H1 (cell line): ENCODE data around the gene CHSY1. TPM values are rescaled to one million over a fixed set of nuclear protein-coding genes. Genes with fewer than 3 reads are reported as not detected.

Experiments
- ATF2 ChIP-seq: IDR thresholded peaks from 2 replicates; pipeline ENCODE4 v1.6.1; 2012; ENCODE audit warnings: low read length, inconsistent platforms
- BACH1 ChIP-seq: IDR thresholded peaks from 2 replicates; pipeline ENCODE4 v1.6.1; 2012; ENCODE audit warnings: low read length, improper control_type of control experiment
- CTCF ChIP-seq, 3 experiments: IDR thresholded peaks; 1 replicate in 2 of 3; 2 replicates in 1 of 3; pipeline versions ENCODE4 v1.5.1 to v1.6.1; 2011; ENCODE audit warnings: low read length in 3 of 3, mild to moderate bottlenecking in 3 of 3, inconsistent platforms in 2 of 3, low read depth in 1 of 3, moderate library complexity in 1 of 3; ENCODE audit not compliant: insufficient read depth in 1 of 3; ENCODE audit errors: control extremely low read depth in 1 of 3
- E2F6 ChIP-seq: IDR thresholded peaks from 2 replicates; pipeline ENCODE4 v1.6.1; 2012; ENCODE audit warnings: inconsistent platforms
- KDM5A ChIP-seq: fragments of 200-600 bp; IDR thresholded peaks from 2 replicates; pipeline ENCODE4 v1.7.1; 2012; ENCODE audit warnings: mild to moderate bottlenecking, low read length, inconsistent platforms, mixed read lengths
- PHF8 ChIP-seq: fragments of 200-600 bp; sonication (generic); conservative IDR thresholded peaks from 2 replicates; pipeline ENCODE4 v1.7.1; 2012; ENCODE audit warnings: low read depth, mild to moderate bottlenecking, inconsistent platforms, low read length, moderate library complexity
- POLR2A ChIP-seq, 2 experiments: IDR thresholded peaks; 1 replicate in 1 of 2; 2 replicates in 1 of 2; pipeline ENCODE4 v1.6.1; 2011; ENCODE audit warnings: low read depth in 2 of 2, low read length in 2 of 2, mild to moderate bottlenecking in 2 of 2; ENCODE audit errors: control extremely low read depth in 1 of 2
- RAD21 ChIP-seq, 2 experiments: IDR thresholded peaks in 1 of 2; conservative IDR thresholded peaks in 1 of 2; 2 replicates each; pipeline ENCODE4 v1.6.1; 2011; ENCODE audit warnings: low read depth in 2 of 2, low read length in 2 of 2, improper control_type of control experiment in 1 of 2, inconsistent platforms in 1 of 2, mild to moderate bottlenecking in 1 of 2, moderate library complexity in 1 of 2
- RBBP5 ChIP-seq: IDR thresholded peaks from 2 replicates; pipeline ENCODE4 v1.7.1; 2012; ENCODE audit warnings: low read depth, mild to moderate bottlenecking, inconsistent platforms, low read length, moderate library complexity, borderline replicate concordance
- RFX5 ChIP-seq: IDR thresholded peaks from 2 replicates; pipeline ENCODE4 v1.6.1; 2011; ENCODE audit warnings: low read depth, low read length, improper control_type of control experiment, borderline replicate concordance
- SIN3A ChIP-seq, 2 experiments: IDR thresholded peaks in 1 of 2; conservative IDR thresholded peaks in 1 of 2; 2 replicates each; pipeline ENCODE4 v1.6.1; 2011 to 2012; ENCODE audit warnings: low read length in 2 of 2, improper control_type of control experiment in 1 of 2, low read depth in 1 of 2, mild to moderate bottlenecking in 1 of 2
- SUZ12 ChIP-seq: fragments of 200-600 bp; sonication (generic); IDR thresholded peaks from 2 replicates; pipeline ENCODE4 v1.6.1; 2012; ENCODE audit warnings: mild to moderate bottlenecking, inconsistent platforms, low read length, moderate library complexity, mixed read lengths
- TAF1 ChIP-seq: IDR thresholded peaks from 2 replicates; pipeline ENCODE4 v1.6.1; 2011; ENCODE audit warnings: mild to moderate bottlenecking, low read depth, low read length
- TBP ChIP-seq: IDR thresholded peaks from 2 replicates; pipeline ENCODE4 v1.6.1; 2011; ENCODE audit warnings: low read depth, low read length, improper control_type of control experiment
- TEAD4 ChIP-seq: IDR thresholded peaks from 2 replicates; pipeline ENCODE4 v1.6.1; 2012; ENCODE audit warnings: low read depth, low read length, inconsistent platforms, mixed read lengths
- polyA plus RNA-seq, 7 experiments: library from polyadenylated mRNA; depleted of rRNA in 3 of 7; stranded (reverse) in 5 of 7; unstranded in 2 of 7; fragments of >200 nt in 5 of 7; fragments of 200-250 nt in 2 of 7; gene quantifications; 1 replicate in 5 of 7; 2 replicates in 1 of 7; 4 replicates in 1 of 7; pipeline versions ENCODE4 v1.2.1 to v1.2.3, GENCODE V29; 2011 to 2013; ENCODE audit warnings: missing spikeins in 2 of 7, mixed read lengths in 2 of 7
- total RNA-seq: library from RNA; stranded (reverse); fragmentation: NEBNext Ultra II Directional; extraction: Animal tissue kit (Norgen Biotek cat#: 25700); gene quantifications from 2 replicates; pipeline ENCODE4 v1.2.1, GENCODE V29; 2021

CHSY1 gene
- total and polyA plus RNA-seq, 2 of the 8 experiments (the other 6 are each of a cell fraction or from before 2014, with no cell fraction given): 24.9 to 60.7 TPM

DNA sequence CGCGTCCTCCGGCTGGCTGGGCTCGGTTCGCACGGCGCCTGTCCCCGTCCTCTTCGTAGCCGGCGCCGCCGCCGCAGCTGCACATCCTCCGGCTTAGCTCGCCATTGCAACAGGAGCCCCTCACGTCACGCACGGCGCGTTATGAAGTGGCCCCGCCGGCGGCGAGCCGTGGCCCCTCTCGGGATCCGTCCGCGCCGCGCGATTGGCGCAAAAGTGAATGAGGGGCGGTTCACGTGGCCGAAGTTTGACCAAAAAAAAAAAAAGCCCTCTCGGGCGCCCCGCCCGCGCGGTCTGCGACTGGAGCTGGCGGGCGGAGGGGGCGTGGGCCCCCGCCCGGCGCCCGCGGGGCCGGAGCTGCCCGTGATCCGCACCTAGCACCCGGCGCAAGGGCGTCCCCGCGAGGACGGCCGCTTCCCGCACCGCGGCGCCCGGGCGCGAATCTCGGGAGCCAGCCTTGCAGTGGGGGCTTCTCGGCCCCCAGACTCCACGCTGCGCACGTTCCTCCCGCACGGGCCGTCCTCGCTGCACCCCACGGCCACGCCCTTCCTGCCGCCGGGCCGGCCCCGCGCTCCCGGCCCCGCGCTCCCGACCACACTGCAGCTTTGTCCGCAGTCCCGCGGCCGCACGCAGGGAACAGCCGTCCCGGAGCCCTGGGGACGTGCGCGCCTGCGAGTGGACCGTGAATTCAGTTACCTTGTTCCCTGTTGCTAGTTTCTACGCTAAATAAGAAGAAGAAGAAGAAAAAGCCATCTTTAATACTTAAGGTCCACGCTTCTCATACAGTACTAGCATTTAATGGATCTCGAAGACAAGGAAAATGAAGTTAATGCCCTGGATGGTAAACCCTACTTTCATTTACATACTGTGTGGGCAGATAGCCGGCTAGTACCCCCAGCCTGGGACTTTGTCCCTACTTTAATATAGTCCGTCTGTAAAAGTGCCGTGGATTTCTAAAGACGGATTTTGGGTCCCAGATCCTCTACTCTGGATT is at the start of gene CHSY1 (continued):
- TF ChIP-seq RFX5 (no peak), E2F6 (no peak), SUZ12 (no peak), TBP (0 out of 2 replicates have a peak, but pooled peaks have one; percentile 45), KDM5A (no peak), TEAD4 (no peak), TAF1 (peak; percentile 61; the same call in 1 of the 2 replicates), SIN3A (conservative IDR thresholded peaks at IDR 0.05 in 1 of 2, IDR thresholded peaks at IDR 0.05 in 1 of 2; ENCODE audit: low read depth in 1 of 2, low read length in 2 of 2) (0 out of 4 replicates have a peak, but pooled peaks of 1 of the 2 experiments have one; percentile 31), POLR2A (IDR thresholded peaks at IDR 0.05; ENCODE audit: control extremely low read depth in 1 of 2, low read depth in 2 of 2, low read length in 2 of 2) (peak in 1 of 2 experiments; percentile 36; a peak in 2 of 3 replicates), RBBP5 (0 out of 2 replicates have a peak, but pooled peaks have one; percentile 64), RAD21 (IDR thresholded peaks at IDR 0.05 in 1 of 2, conservative IDR thresholded peaks at IDR 0.05 in 1 of 2; ENCODE audit: low read depth in 2 of 2, low read length in 2 of 2) (peak in 1 of 2 experiments; percentile 17; a peak in 1 of 4 replicates), PHF8 (peak; percentile 50), ATF2 (no peak), BACH1 (peak; percentile 10; the same call in 1 of the 2 replicates), CTCF (IDR thresholded peaks at IDR 0.05; ENCODE audit: control extremely low read depth in 1 of 3, insufficient read depth in 1 of 3, low read depth in 1 of 3, low read length in 3 of 3) (no peak)
